Upper lobe of left lung (tissue), 4 donors: ENCODE measurements around the gene NTSR1.

Experiments used
- EP300 ChIP-seq, 4 donors: sonication (generic); formaldehyde crosslinking; IDR thresholded peaks; one replicate each; pipeline ENCODE4 v1.5.1; 2017; ENCODE audit warnings: antibody characterized with exemption in 4 of 4, control low read depth in 2 of 4
- POLR2A ChIP-seq, 4 donors: fragments of 450-650 bp; IDR thresholded peaks; one replicate each; pipeline ENCODE4 v1.5.1; 2016 to 2017; ENCODE audit warnings: antibody characterized with exemption in 4 of 4, mild to moderate bottlenecking in 2 of 4
- POLR2AphosphoS5 ChIP-seq, 2 donors: sonication (generic); formaldehyde crosslinking; IDR thresholded peaks; one replicate each; pipeline ENCODE4 v1.5.1; 2017; ENCODE audit warnings: antibody characterized with exemption in 2 of 2
- TF ChIP-seq, protein P1 (sequence below), 6 experiments: fragments of 450-650 bp in 4 of 6; fragments of 200-600 bp in 2 of 6; sonication (generic) in 2 of 6; IDR thresholded peaks; one replicate each; pipeline ENCODE4 v1.5.1; 2016 to 2019; ENCODE audit warnings: antibody characterized with exemption in 6 of 6

DNA sequence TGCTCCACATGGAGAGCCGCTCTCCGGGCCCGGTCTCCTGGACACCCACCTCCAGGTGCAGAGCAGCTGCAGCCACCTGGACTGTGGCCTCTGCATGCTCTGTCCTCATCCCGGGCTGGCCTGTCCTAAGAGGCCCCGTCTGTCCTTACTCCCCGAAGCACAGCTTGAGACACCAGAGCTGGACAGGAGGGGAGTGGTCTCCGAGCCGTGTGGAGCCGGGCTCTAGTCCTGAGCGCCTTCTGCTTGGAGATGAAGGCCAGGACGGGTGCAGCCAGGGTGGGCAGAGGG lies 6.7 kb upstream of the NTSR1 start:
- TF ChIP-seq EP300 (IDR thresholded peaks at IDR 0.05) = no peak
- TF ChIP-seq, protein P1, sequence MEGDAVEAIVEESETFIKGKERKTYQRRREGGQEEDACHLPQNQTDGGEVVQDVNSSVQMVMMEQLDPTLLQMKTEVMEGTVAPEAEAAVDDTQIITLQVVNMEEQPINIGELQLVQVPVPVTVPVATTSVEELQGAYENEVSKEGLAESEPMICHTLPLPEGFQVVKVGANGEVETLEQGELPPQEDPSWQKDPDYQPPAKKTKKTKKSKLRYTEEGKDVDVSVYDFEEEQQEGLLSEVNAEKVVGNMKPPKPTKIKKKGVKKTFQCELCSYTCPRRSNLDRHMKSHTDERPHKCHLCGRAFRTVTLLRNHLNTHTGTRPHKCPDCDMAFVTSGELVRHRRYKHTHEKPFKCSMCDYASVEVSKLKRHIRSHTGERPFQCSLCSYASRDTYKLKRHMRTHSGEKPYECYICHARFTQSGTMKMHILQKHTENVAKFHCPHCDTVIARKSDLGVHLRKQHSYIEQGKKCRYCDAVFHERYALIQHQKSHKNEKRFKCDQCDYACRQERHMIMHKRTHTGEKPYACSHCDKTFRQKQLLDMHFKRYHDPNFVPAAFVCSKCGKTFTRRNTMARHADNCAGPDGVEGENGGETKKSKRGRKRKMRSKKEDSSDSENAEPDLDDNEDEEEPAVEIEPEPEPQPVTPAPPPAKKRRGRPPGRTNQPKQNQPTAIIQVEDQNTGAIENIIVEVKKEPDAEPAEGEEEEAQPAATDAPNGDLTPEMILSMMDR (IDR thresholded peaks at IDR 0.05) = no peak
- TF ChIP-seq POLR2A (IDR thresholded peaks at IDR 0.05) = no peak
- TF ChIP-seq POLR2AphosphoS5 (IDR thresholded peaks at IDR 0.05) = no peak
